AG08395 (cell line): Measurements from ENCODE around the gene GRIPAP1.
A peak's percentile ranks its signal among the peaks of the same experiment; 100 is the strongest.

Experiments used
- DNase-seq: peaks from one replicate; pipeline ENCODE4 v3.0.0; 2012; ENCODE audit warnings: mixed read lengths, low spot score

The GRIPAP1 gene

DNA sequence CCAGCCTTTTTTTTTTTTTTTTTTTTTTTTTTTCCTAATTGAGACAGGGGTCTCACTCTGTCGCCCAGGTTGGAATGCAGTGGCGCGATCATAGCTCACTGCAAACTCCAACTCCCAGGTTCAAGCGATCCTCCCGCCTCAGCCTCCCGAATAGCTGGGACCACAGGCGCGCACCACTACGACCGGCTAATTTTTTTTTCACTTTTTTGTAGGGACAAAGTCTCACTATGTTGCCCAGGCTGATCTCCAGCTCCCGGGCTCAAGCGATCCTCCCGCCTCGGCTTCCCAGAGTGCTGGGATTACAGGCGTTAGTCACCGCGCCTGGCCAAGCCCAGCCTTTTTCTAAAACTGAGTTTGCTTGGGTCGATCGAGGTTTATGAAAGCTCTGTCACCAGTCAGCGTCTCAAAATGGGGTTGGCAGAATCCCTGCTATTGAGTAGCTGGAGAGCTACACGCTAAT lies 43.4 kb downstream of the GRIPAP1 start:
- peak; percentile 50 for DNase-seq

GRCh38 chrX:48957827-48958634 lies 44.0 kb downstream of the GRIPAP1 start:
- peak; percentile 96 for DNase-seq

- DNase-seq = no peak
These were observed 44.6 kb downstream of the GRIPAP1 start, which contains the start of gene OTUD5 for GRCh38 chrX:48957477-48957826. OTUD5 (minus strand) TSS chrX:48957607; CDS start chrX:48957570, 37 bp downstream.

- no peak for DNase-seq
These were observed 45.2 kb downstream of the GRIPAP1 start for GRCh38 chrX:48956728-48957414.

DNA sequence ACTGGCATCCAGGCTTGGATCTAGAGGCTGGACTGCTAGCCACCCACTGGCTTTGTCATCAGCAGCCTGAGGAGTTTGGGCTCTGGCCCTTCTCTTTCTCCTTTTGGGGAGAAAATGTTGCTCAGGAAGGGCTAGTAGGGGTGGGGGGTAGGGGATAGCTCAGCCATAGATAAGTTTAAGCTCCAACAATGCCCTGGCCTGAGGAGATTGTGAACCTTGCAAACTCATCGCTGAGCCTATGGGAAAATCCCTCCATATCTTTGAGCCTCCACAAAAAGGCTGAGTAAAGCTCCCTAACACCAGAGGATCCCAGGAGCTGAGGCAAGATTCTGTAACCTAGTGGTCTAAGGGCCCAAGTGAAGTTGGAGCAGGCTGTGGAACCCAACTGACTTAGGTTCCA lies 53.5 kb downstream of the GRIPAP1 start:
- no peak for DNase-seq

DNA sequence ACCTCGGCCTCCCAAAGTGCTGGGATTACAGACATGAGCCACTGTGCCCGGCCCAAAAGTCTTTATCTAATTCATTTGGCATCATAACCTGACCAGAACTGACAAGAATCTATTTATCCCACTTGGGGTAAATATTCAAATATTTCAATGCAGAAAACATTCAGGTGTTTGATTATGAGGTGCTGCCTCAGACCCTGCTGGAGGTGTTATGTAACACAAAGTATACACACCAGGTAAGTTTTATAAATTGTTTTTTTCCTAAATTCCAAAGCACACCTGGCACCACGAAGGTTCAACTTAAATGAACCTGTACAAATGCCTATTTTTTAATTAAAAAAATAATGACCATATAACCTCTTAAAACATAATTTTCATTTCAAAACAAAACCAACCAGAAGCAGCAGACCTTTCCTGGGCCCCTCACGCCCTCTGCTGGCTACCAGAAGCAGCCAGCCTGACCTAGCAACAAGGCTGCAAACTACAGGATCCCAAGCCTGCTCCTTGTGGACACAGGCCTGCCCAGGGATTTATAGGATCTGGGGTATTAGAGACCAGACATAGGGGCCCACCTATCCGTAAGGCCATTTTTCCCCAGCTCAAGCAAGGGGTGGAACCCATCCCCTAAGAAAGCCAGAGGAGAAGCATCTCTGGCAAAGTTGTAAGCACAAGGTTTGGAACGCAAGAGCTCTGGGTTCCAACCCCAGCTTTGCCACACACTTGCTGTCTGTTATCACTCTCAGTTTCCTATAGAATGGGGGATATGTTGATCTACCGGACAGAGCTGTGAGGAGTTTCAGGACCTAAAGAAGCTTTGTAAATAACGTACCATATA lies 56.3 kb downstream of the GRIPAP1 start:
- peak; percentile 80 for DNase-seq

- DNase-seq = no peak
These were observed 59.2 kb downstream of the GRIPAP1 start for GRCh38 chrX:48942895-48943294.

GRCh38 chrX:48940404-48940955 lies 61.6 kb downstream of the GRIPAP1 start:
- DNase-seq = no peak

DNA sequence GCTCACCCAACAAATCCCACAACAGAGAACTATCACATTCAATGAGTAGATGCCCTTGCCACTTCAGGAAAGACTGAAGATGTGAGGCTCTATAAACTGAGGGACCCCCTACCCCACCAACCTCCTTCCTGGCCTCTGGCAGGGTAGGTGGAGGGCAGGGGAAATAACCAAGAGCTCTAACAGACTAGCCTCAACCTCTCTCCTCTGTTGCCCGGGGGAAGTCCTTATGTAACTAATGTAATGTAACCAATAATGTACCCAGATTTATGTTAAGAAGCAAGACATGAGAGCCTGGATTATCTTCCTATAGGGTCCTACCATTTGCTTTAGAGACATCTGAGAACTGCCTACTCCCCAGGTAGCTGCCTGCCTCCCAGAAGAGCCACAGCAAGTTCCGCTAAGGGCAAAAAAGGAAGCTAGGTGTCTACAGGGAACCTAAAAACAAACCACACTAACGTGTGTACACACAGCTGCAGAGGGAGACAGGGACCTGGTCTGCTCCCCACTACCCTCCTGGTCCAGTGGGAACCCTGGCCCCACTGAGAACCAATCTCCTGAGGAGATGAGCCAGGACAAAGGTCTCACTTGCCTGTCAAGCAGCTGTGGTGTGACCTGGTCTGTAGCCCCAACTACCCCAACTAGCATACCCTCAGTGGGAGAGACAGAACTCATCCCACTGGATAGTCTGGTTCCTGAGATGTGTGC lies 62.4 kb downstream of the GRIPAP1 start:
- DNase-seq = no peak

DNA sequence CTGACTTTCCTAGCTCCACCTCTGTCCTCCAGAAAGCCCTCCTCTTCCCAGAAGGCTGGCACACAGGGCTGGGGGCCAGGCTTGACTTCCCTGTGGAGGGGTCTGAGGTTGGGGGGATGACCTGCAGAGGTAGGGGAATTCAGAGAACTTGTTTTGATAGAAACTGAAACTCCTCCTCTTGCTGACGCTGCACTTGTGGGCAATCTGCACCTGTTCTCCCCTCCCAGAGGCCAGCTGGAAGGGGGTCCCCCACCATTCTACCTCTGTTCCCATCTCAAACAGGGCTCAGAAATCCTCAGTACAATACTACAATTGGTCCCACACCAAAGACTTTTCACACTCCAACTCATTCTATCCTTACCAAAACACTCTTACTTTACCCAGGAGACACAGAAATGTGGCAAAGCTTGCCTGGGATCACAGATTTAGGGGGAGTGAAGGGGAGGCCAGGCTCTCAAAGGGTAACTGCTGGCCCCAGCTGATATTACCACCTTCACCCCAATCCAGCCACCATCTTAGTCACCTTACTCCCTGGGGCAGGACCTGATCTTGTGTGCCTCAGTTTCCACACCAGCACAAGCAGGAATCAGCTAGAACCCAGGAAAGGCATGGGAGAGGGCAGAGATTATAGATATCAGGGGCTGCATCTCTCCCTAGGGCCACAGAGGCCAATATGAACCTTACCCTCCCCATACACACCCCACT lies 63.2 kb downstream of the GRIPAP1 start:
- no peak for DNase-seq

- DNase-seq = no peak
These were observed 64.8 kb downstream of the GRIPAP1 start for GRCh38 chrX:48937054-48937907.

DNA sequence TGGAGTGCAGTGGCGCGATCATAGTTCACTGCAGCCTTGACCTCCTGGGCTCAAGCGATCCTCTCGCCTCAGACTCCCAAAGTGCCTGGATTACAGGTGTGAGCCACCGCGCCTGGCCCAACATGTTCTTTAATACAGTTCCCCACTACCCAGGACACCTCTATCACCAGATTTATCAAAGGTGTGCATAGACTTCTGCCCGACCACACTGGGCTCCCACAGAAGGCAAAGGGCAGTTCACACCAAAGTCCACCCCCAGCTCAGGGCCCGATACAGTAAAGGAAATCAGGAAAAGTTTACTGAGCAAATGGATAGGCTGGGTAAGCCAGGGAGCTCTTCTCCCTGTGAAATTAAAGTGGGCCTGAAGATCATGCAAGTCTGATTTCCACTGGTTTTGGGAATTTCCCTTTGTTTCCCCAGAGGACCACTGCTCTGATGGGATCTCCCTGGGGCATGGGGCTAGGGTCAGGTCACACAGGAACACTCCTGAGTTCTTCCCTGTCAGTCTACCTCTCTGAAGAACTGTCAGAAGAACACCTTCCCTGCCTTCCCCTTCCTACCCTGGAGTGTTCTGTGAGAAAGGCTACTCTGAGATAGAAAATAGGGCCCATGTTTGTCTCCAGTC lies 65.5 kb downstream of the GRIPAP1 start:
- no peak for DNase-seq

GRCh38 chrX:48935301-48935670 lies 66.8 kb downstream of the GRIPAP1 start:
- no peak for DNase-seq

- no peak for DNase-seq
These were observed 67.3 kb downstream of the GRIPAP1 start for GRCh38 chrX:48934581-48935300.

DNA sequence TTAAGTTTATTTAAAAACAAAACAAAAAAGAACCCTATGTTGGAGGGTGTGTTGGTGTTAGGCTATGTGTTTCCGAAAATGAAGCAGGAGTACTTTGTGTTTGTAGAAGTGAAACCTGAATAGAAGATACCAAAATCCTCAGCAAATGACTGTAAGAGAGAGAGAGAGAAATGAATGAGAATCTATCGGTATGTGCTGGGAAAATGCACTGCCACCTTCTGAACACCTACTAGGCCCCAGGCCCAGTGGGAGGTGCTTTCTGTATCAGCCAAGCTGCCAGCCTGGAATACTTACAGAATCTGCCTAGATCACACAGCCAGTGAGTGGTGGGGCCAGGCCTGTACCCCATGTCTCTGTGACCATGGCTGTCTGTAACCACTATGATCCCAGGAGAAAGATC lies 68.3 kb downstream of the GRIPAP1 start:
- no peak for DNase-seq

DNA sequence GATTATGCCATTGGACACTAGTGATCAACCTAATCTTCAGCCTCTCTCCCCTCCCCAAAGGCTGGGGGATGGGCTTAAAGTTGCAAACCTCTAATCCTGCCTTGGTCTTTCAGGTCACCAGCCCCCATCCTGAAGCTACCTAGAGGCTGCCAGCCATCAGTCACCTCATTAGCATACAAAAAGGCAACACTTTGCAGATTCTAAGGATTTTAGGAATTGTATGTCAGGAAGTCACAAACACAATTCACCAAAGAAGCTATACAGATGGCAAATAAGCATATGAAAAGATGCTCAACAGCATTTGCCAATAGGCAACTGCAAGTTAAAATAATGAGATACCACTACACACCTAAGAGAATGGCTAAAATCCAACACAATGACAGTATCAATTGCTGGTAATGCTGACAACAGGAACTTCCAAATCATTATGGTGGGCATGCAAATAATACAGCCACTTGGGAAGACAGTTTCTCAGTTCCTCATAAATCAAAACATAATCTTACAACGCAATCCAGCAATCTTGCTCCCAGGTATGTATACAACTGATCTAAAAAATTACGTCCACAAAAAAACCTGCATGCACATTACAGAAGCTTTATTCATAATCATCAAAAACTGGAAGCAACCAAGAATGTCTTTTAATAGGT lies 74.2 kb downstream of the GRIPAP1 start:
- no peak for DNase-seq

- DNase-seq = no peak
These were observed 74.9 kb downstream of the GRIPAP1 start for GRCh38 chrX:48927123-48927522.

DNA sequence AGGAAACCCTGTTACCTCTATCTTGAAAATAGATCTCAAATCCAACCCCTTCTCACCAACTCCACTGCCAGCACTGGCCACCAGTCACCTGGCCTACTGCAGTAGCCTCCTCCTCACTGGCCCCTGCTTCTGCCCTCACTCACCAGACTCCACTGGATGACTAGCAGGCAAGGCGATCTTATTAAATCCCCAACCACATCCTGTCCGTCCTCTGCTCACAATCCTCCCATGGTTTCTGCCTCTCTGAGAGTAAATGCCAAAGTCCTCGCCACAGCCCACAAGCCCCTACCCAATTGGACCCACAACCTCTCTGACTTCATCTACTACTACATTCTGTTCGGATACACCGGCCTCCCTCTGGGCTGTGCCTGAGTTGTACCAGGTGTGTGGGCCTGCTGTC lies 77.8 kb downstream of the GRIPAP1 start:
- DNase-seq = no peak
